ENCODE results near the gene PITPNC1.

DNA sequence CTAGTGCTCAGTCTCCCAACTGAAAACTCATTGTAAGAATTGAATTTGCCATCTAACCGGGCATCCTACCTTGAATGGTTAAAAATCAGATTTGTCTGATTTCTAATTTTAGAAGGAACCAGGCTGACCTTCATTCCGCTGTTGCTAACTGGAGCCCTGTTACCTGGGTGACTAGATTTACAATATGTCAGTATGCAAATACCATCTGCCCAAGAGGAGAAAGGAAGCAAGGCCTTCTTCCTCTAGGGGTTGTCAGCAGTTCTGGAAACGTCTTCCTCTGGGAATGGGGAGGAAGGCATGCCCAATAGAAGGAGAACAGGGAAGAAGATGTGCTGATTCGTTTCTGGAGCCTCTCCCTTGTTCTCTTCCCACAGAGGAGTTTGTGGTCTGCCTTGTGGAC, 137.9 kb downstream of the PITPNC1 start:
- TF ChIP-seq CTCF (IDR thresholded peaks at IDR 0.05) (no peak), POLR2A (IDR thresholded peaks at IDR 0.05) (no peak)
